GM12878 (cell line): ENCODE data around the gene MID1. TPM values are rescaled to one million over a fixed set of nuclear protein-coding genes. Genes with fewer than 3 reads are reported as not detected.

Source experiments
- ATAC-seq: fragments of 200-7000 bp; cut with Tn5 transposase; 3 replicates; pipeline ENCODE4 v1.9.1; 2020; ENCODE audit warnings: mild to moderate bottlenecking, moderate library complexity
- BruUV-seq: library from RNA; stranded (reverse); fragments of 400-500 nt; replicated peaks from 2 replicates; lab custom pipeline; 2021; lab: Mats Ljungman, UMichigan
- CTCF ChIA-PET: fragments of 300-600 bp; sonication (Branson Sonifier 250); formaldehyde crosslinking; extraction: SDS; loops from one replicate; lab custom pipeline; 2021; ENCODE audit warnings: inconsistent platforms; lab: Yijun Ruan, JAX
- POLR2A ChIA-PET: fragments of 350-600 bp; formaldehyde crosslinking; extraction: SDS; loops from one replicate; lab custom pipeline; 2021; ENCODE audit warnings: inconsistent platforms; lab: Charles Lee
- RAD21 ChIA-PET: fragments of 300-600 bp; sonication (Branson Sonifier 250); formaldehyde crosslinking; loops from one replicate; lab custom pipeline; 2023; ENCODE audit warnings: antibody characterized with exemption; ENCODE audit not compliant: unreplicated experiment; lab: Charles Lee
- SMC1A ChIA-PET: fragments of 300-600 bp; sonication (Branson Sonifier 250); formaldehyde crosslinking; loops from one replicate; lab custom pipeline; 2023; ENCODE audit not compliant: unreplicated experiment, uncharacterized antibody; lab: Charles Lee
- DNase-seq: peaks from one replicate; pipeline ENCODE4 v3.0.0-alpha.2; 2011; ENCODE audit warnings: low read depth, low spot score
- FAIRE-seq: peaks from 3 replicates; lab custom pipeline; 2011; peaks lifted over from hg19 to GRCh38; lab: Jason Lieb, UNC
- H2AFZ ChIP-seq: 2 replicates; pipeline ENCODE4 v1.6.0; 2011; ENCODE audit warnings: low read depth, low read length, control low read depth; ENCODE audit not compliant: control insufficient read depth
- H3K27ac ChIP-seq: 2 replicates; pipeline ENCODE4 v1.5.1; 2011; ENCODE audit warnings: control low read depth; ENCODE audit not compliant: control insufficient read depth, insufficient read depth
- H3K27me3 ChIP-seq, 2 experiments: replicated peaks in 1 of 2; 2 replicates each; pipeline versions ENCODE4 v1.6.0 to v1.6.1; 2011; ENCODE audit warnings: low read length in 1 of 2; ENCODE audit not compliant: control insufficient read depth in 2 of 2, insufficient read depth in 2 of 2
- H3K36me3 ChIP-seq, 2 experiments: 2 replicates each; pipeline ENCODE4 v1.5.1; 2011; ENCODE audit warnings: low read length in 1 of 2; ENCODE audit not compliant: control insufficient read depth in 2 of 2, insufficient read depth in 2 of 2
- H3K4me1 ChIP-seq: 2 replicates; pipeline ENCODE4 v1.6.1; 2011; ENCODE audit warnings: mild to moderate bottlenecking, low read length, moderate library complexity, mixed read lengths; ENCODE audit not compliant: control insufficient read depth, insufficient read depth
- H3K4me2 ChIP-seq: 2 replicates; pipeline ENCODE4 v1.6.0; 2011; ENCODE audit warnings: control low read depth; ENCODE audit not compliant: control insufficient read depth, insufficient read depth
- H3K4me3 ChIP-seq: fragments of 200-600 bp; sonication (generic); 2 replicates; pipeline ENCODE4 v1.5.1; 2016
- H3K79me2 ChIP-seq: 2 replicates; pipeline ENCODE4 v1.6.0; 2011; ENCODE audit warnings: low read length; ENCODE audit not compliant: control insufficient read depth, insufficient read depth
- H3K9ac ChIP-seq: 2 replicates; pipeline ENCODE4 v1.8.0; 2011; ENCODE audit warnings: low read length, control low read depth, mixed read lengths; ENCODE audit not compliant: control insufficient read depth, insufficient read depth
- H3K9me3 ChIP-seq: replicated peaks from 3 replicates; pipeline ENCODE4 v1.5.1; 2011; ENCODE audit warnings: mild to moderate bottlenecking, low read length; ENCODE audit not compliant: control insufficient read depth, insufficient read depth
- H4K20me1 ChIP-seq: 2 replicates; pipeline ENCODE4 v1.6.0; 2011; ENCODE audit not compliant: control insufficient read depth, insufficient read depth
- ASH2L ChIP-seq: fragments of 300-600, 200-600 bp; sonication (generic); IDR thresholded peaks from 2 replicates; pipeline ENCODE4 v1.6.1; 2017; ENCODE audit warnings: low read depth, mild to moderate bottlenecking, borderline replicate concordance
- BMI1 ChIP-seq: fragments of 450-650 bp; IDR thresholded peaks from 2 replicates; pipeline ENCODE4 v1.6.1; 2016; ENCODE audit warnings: mild to moderate bottlenecking, moderate library complexity, borderline replicate concordance
- CHD4 ChIP-seq: fragments of 200-600 bp; sonication (generic); IDR thresholded peaks from 2 replicates; pipeline ENCODE4 v1.6.1; 2016; ENCODE audit warnings: mild to moderate bottlenecking
- ETV6 ChIP-seq, 2 experiments: fragments of 450-650 bp in 1 of 2; IDR thresholded peaks in 1 of 2; conservative IDR thresholded peaks in 1 of 2; 2 replicates each; pipeline ENCODE4 v1.6.1; 2014; ENCODE audit warnings: antibody characterized with exemption in 1 of 2, borderline replicate concordance in 1 of 2, low read depth in 1 of 2, mild to moderate bottlenecking in 1 of 2, moderate library complexity in 1 of 2
- EZH2 ChIP-seq: IDR thresholded peaks from 2 replicates; pipeline ENCODE4 v1.6.1; 2012; ENCODE audit warnings: low read depth, mild to moderate bottlenecking, control low read depth, inconsistent platforms, low read length, borderline replicate concordance; ENCODE audit not compliant: control insufficient read depth
- HCFC1 ChIP-seq: fragments of 150-350 bp; IDR thresholded peaks from 2 replicates; pipeline ENCODE4 v1.6.1; 2014; ENCODE audit warnings: low read length
- PAX5 ChIP-seq: IDR thresholded peaks from 2 replicates; pipeline ENCODE4 v1.6.1; 2011; ENCODE audit warnings: low read depth, low read length, borderline replicate concordance
- PML ChIP-seq: IDR thresholded peaks from 2 replicates; pipeline ENCODE4 v1.6.1; 2012; ENCODE audit warnings: low read length, inconsistent platforms
- SIN3A ChIP-seq: IDR thresholded peaks from 2 replicates; pipeline ENCODE4 v1.6.1; 2012; ENCODE audit warnings: low read depth, low read length, improper control_type of control experiment
- SMARCA5 ChIP-seq: fragments of 450-650 bp; IDR thresholded peaks from 2 replicates; pipeline ENCODE4 v1.6.1; 2017; ENCODE audit warnings: mild to moderate bottlenecking
- SUPT20H ChIP-seq: IDR thresholded peaks from 2 replicates; pipeline ENCODE4 v1.6.1; 2011; ENCODE audit warnings: low read depth, mild to moderate bottlenecking, low read length, moderate library complexity, borderline replicate concordance; ENCODE audit not compliant: control insufficient read depth
- TCF3 ChIP-seq: IDR thresholded peaks from 2 replicates; pipeline ENCODE4 v1.6.1; 2012; ENCODE audit warnings: low read depth, mild to moderate bottlenecking, low read length, borderline replicate concordance; ENCODE audit not compliant: insufficient read depth
- TCF7 ChIP-seq: IDR thresholded peaks from 2 replicates; pipeline ENCODE4 v1.6.1; 2014; ENCODE audit warnings: antibody characterized with exemption, borderline replicate concordance
- ZNF217 ChIP-seq: fragments of 450-650 bp; IDR thresholded peaks from 2 replicates; pipeline ENCODE4 v1.6.1; 2017; ENCODE audit warnings: antibody characterized with exemption, mild to moderate bottlenecking
- WGBS: methylation state at CpG from one replicate; pipeline ENCODE4 v1.1.6; 2016; ENCODE audit warnings: low lambda C conversion rate; ENCODE audit not compliant: insufficient replicate concordance, insufficient coverage; ENCODE audit errors: missing lambda C conversion rate; 5-methylcytosine and 5-hydroxymethylcytosine counted together
- in situ Hi-C: fragments of 300-500 bp; cut with MboI; formaldehyde crosslinking; loops from 9 replicates; pipeline ENCODE4 v1.14.3; 2018; ENCODE audit warnings: mixed read lengths
- intact Hi-C: fragments of 100-400 bp; cut with micrococcal nuclease; formaldehyde crosslinking; loops from one replicate; pipeline ENCODE4 v1.14.2; 2022; ENCODE audit not compliant: unreplicated experiment
- polyA plus RNA-seq, 11 experiments: library from polyadenylated mRNA; depleted of rRNA in 4 of 11; unstranded in 6 of 11; stranded (reverse) in 5 of 11; fragments of >200 nt; fragmentation: Nextera tagmentation in 4 of 11; fragmentation: Illumina TruSeq in 1 of 11; extraction: Ambion mirVana in 4 of 11; extraction: Trizol in 1 of 11; gene quantifications; 1 replicate in 1 of 11; 2 replicates in 10 of 11; pipeline versions ENCODE4 v1.2.1 to v1.2.3, GENCODE V29; 2011 to 2016; ENCODE audit warnings: inconsistent platforms in 2 of 11, missing spikeins in 2 of 11, low read depth in 1 of 11
- total RNA-seq, 4 experiments: library from RNA; depleted of rRNA in 3 of 4; stranded (reverse); fragments of >200 nt in 3 of 4; fragmentation: Illumina TruSeq in 1 of 4; extraction: Trizol in 1 of 4; gene quantifications; 2 replicates each; pipeline versions ENCODE4 v1.2.1 to v1.2.3, GENCODE V29; 2013 to 2021
- TF ChIP-seq, protein P1 (sequence below): fragments of 450-650 bp; IDR thresholded peaks from 2 replicates; pipeline ENCODE4 v1.6.1; 2017; ENCODE audit warnings: borderline replicate concordance
- TF ChIP-seq, protein P2 (sequence below): fragments of 450-650 bp; IDR thresholded peaks from 2 replicates; pipeline ENCODE4 v1.6.1; 2018; ENCODE audit warnings: borderline replicate concordance, mild to moderate bottlenecking; ENCODE audit not compliant: partially characterized antibody

Gene MID1
- total and polyA plus RNA-seq, 10 of the 15 experiments (the other 5 are each of a cell fraction or from before 2014, with no cell fraction given): 0.04 to 0.51 (median 0.14) TPM; not detected in 1

DNA sequence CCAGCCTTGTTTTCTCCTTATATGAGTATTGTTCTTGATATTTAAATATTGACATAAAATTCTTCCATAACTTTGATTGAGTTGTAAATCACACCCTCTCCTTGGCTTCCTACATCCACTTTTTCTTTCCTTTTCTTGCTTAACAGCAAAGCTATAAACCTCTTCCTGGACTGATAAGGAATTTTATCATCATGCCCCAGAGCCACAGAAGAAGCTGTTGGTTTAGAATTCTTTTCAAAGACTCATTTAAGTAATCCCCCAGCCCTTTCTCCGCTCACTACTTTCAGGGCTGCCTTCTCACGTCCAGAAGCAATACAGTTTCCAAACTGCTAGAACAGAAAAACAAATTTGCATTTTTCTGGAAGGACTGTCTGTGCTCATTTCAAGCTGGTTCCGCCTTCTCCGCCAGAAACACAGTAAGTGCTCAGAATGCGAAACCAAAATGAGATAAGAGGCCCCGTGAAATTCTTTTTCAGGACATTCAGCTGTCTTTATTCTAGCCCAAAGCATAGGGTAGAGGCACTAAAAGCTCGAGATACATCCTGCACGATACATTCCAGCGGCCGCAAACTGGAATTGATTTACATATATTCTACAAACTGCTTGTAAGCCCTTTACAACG is 849 bp downstream of the MID1 start:
- ChIA-PET POLR2A (no interaction called here), SMC1A (interaction anchor here (0.7 to 1.6 kb wide), 4 partner anchors 11 to 1495 kb away, joined by 3 to 12 read pairs (median 4); no protein-coding TSS in a partner anchor), CTCF (interaction anchor here (0.6 to 6.0 kb wide), 4 partner anchors 11 to 432 kb away, joined by 3 to 79 read pairs (median 3); no protein-coding TSS in a partner anchor), RAD21 (interaction anchor here (4.3 kb wide), 1 partner anchor 430 kb away, joined by 21 read pairs; no protein-coding TSS in a partner anchor)
- ATAC-seq: no peak; the same call in 2 of the 3 replicates
- DNase-seq: no peak
- no peak overlapping the region for H2AFZ ChIP-seq
- H3K79me2 ChIP-seq: no peaks in the 10 kb centered on the region
- H3K9ac ChIP-seq: no peak overlapping the region
- no peak for FAIRE-seq
- H3K9me3 ChIP-seq: no peaks in the 10 kb centered on the region
- WGBS: 19% methylated on average over 11 of the region's 11 CpGs
- H3K4me2 ChIP-seq: peak overlapping the region; percentile 21
- H3K27me3 ChIP-seq: peaks cover 0 to 5% of the 10 kb centered on the region in 2 experiments
- intact Hi-C loops (no loop called here), in situ Hi-C loops (loop anchor here (5.0 to 25.0 kb wide), 2 partner anchors 427 to 632 kb away; no protein-coding TSS in a partner anchor)
- H3K27ac ChIP-seq: no peak overlapping the region
- peak overlapping the region; percentile 8; the same call in 1 of the 2 replicates for H3K4me3 ChIP-seq
- H3K36me3 ChIP-seq: no peaks in the 10 kb centered on the region
- no peaks in the 10 kb centered on the region for H3K4me1 ChIP-seq
- no TSS peak for BruUV-seq
- TF ChIP-seq SIN3A (no peak), ZNF217 (no peak), ETV6 (conservative IDR thresholded peaks at IDR 0.05 in 1 of 2, IDR thresholded peaks at IDR 0.05 in 1 of 2; ENCODE audit: borderline replicate concordance in 1 of 2, low read depth in 1 of 2) (no peak), PAX5 (no peak), EZH2 (no peak), BMI1 (no peak), CHD4 (no peak), TCF3 (no peak), SUPT20H (no peak), HCFC1 (no peak), SMARCA5 (no peak), PML (no peak), ASH2L (no peak), TCF7 (no peak)
- TF ChIP-seq, protein P1, sequence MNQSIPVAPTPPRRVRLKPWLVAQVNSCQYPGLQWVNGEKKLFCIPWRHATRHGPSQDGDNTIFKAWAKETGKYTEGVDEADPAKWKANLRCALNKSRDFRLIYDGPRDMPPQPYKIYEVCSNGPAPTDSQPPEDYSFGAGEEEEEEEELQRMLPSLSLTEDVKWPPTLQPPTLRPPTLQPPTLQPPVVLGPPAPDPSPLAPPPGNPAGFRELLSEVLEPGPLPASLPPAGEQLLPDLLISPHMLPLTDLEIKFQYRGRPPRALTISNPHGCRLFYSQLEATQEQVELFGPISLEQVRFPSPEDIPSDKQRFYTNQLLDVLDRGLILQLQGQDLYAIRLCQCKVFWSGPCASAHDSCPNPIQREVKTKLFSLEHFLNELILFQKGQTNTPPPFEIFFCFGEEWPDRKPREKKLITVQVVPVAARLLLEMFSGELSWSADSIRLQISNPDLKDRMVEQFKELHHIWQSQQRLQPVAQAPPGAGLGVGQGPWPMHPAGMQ: no peak
- TF ChIP-seq, protein P2, sequence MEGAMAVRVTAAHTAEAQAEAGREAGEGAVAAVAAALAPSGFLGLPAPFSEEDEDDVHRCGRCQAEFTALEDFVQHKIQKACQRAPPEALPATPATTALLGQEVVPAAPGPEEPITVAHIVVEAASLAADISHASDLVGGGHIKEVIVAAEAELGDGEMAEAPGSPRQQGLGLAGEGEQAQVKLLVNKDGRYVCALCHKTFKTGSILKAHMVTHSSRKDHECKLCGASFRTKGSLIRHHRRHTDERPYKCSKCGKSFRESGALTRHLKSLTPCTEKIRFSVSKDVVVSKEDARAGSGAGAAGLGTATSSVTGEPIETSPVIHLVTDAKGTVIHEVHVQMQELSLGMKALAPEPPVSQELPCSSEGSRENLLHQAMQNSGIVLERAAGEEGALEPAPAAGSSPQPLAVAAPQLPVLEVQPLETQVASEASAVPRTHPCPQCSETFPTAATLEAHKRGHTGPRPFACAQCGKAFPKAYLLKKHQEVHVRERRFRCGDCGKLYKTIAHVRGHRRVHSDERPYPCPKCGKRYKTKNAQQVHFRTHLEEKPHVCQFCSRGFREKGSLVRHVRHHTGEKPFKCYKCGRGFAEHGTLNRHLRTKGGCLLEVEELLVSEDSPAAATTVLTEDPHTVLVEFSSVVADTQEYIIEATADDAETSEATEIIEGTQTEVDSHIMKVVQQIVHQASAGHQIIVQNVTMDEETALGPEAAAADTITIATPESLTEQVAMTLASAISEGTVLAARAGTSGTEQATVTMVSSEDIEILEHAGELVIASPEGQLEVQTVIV: no peak
- H4K20me1 ChIP-seq: no peaks in the 10 kb centered on the region
